HepG2 (cell line): ENCODE measurements around the gene TMC4. TPM values are rescaled to one million over a fixed set of nuclear protein-coding genes. Genes with fewer than 3 reads are reported as not detected.
A peak's percentile ranks its signal among the peaks of the same experiment; 100 is the strongest.

Source experiments
- HHEX ChIP-seq: IDR thresholded peaks from 2 replicates; pipeline ENCODE4 v1.6.1; 2016; ENCODE audit warnings: control low read depth
- HMGXB3 ChIP-seq: sonication (generic); formaldehyde crosslinking; IDR thresholded peaks from 2 replicates; pipeline ENCODE4 v1.4.0; 2020; ENCODE audit warnings: missing genetic modification reagents, borderline replicate concordance
- PITX1 ChIP-seq: sonication (generic); formaldehyde crosslinking; IDR thresholded peaks from 2 replicates; pipeline ENCODE4 v1.5.1; 2020; ENCODE audit warnings: mild to moderate bottlenecking, missing genetic modification reagents
- SMYD3 ChIP-seq: sonication (generic); formaldehyde crosslinking; IDR thresholded peaks from 2 replicates; pipeline ENCODE4 v1.8.1; 2023; ENCODE audit warnings: mild to moderate bottlenecking, missing genetic modification reagents
- TBX3 ChIP-seq: fragments of 450-650 bp; IDR thresholded peaks from 2 replicates; pipeline ENCODE4 v1.6.1; 2017; ENCODE audit warnings: antibody characterized with exemption, mild to moderate bottlenecking, inconsistent platforms, borderline replicate concordance
- TFE3 ChIP-seq: IDR thresholded peaks from 2 replicates; pipeline ENCODE4 v1.6.1; 2016
- THAP7 ChIP-seq: sonication (generic); formaldehyde crosslinking; IDR thresholded peaks from 2 replicates; pipeline ENCODE4 v1.8.1; 2023; ENCODE audit warnings: mild to moderate bottlenecking, missing genetic modification reagents
- ZNF275 ChIP-seq: sonication (generic); formaldehyde crosslinking; IDR thresholded peaks from 2 replicates; pipeline ENCODE4 v1.8.0; 2022; ENCODE audit warnings: missing genetic modification reagents, mild to moderate bottlenecking, inconsistent platforms, borderline replicate concordance
- ZNF460 ChIP-seq: sonication (generic); formaldehyde crosslinking; IDR thresholded peaks from 2 replicates; pipeline ENCODE4 v1.5.1; 2020; ENCODE audit warnings: missing genetic modification reagents, mild to moderate bottlenecking, borderline replicate concordance
- ZNF468 ChIP-seq: sonication (generic); formaldehyde crosslinking; IDR thresholded peaks from 2 replicates; pipeline ENCODE4 v1.8.0; 2022; ENCODE audit warnings: mild to moderate bottlenecking, moderate library complexity, missing genetic modification reagents
- polyA plus RNA-seq, 8 experiments: library from polyadenylated mRNA; depleted of rRNA in 3 of 8; stranded (reverse) in 7 of 8; unstranded in 1 of 8; fragments of >200 nt; fragmentation: Illumina TruSeq in 4 of 8; extraction: Trizol in 4 of 8; gene quantifications; 2 replicates each; pipeline versions ENCODE4 v1.2.1 to v1.2.3, GENCODE V29; 2011 to 2016; ENCODE audit warnings: low read depth in 4 of 8, missing spikeins in 1 of 8, mixed read lengths in 1 of 8; ENCODE audit not compliant: insufficient read depth in 1 of 8
- total RNA-seq, 5 experiments: library from RNA; depleted of rRNA; stranded (reverse); fragments of >200 nt; fragmentation: Illumina TruSeq; extraction: Trizol; gene quantifications; 2 replicates each; pipeline ENCODE4 v1.2.3, GENCODE V29; 2016; ENCODE audit warnings: low read depth in 1 of 5

The TMC4 gene
- total and polyA plus RNA-seq, 2 of the 13 experiments (the other 11 are each of a cell fraction or from before 2014, with no cell fraction given), result 0.13 to 0.24 TPM

- TF ChIP-seq HMGXB3 (CRISPR knock-in tag), result no peak
- no peak for TF ChIP-seq ZNF468 (CRISPR knock-in tag)
- peak; percentile 75; the same call in 1 of the 2 replicates for TF ChIP-seq TBX3
- no peak for TF ChIP-seq HHEX (CRISPR knock-in tag)
- no peak for TF ChIP-seq ZNF460 (CRISPR knock-in tag)
- TF ChIP-seq ZNF275, result no peak
- no peak for TF ChIP-seq SMYD3 (CRISPR knock-in tag)
- no peak for TF ChIP-seq THAP7 (CRISPR knock-in tag)
- TF ChIP-seq PITX1 (CRISPR knock-in tag), result no peak; the same call in 1 of the 2 replicates
- TF ChIP-seq TFE3 (CRISPR knock-in tag), result peak; percentile 70
Measured at GRCh38 chr19:54189735-54190502, 17.0 kb upstream of the TMC4 start (continued).
